Measurements from ENCODE around the gene EBLN1.
A peak's percentile ranks its signal among the peaks of the same experiment; 100 is the strongest.

EBLN1 gene

GRCh38 chr10:22251751-22252223 is 34.0 kb upstream of the EBLN1 start:
- H3K9me3 ChIP-seq (replicated peaks in 1 of 2; ENCODE audit: control insufficient read depth in 2 of 2, insufficient read depth in 1 of 2, low read depth in 1 of 2, low read length in 2 of 2) = peaks cover 0 to 7% of the 10 kb centered on the region in 2 donors
- whole genome bisulfite sequencing, 2 donors (ENCODE audit: extremely low coverage in 2 of 2, insufficient read length in 2 of 2, insufficient replicate concordance in 1 of 2) = no CpG with 5 or more reads among the region's 28 CpGs
- H2BK12ac ChIP-seq (ENCODE audit: low read length) = no peak overlapping the region
- no peak overlapping the region for H4K8ac ChIP-seq (ENCODE audit: low read depth, low read length)
- H2AFZ ChIP-seq (ENCODE audit: low read length) = peak overlapping the region; percentile 94
- no peak overlapping the region for H2AK5ac ChIP-seq (ENCODE audit: low read depth, low read length)
- no peaks in the 10 kb centered on the region for H3K36me3 ChIP-seq (replicated peaks in 1 of 2; ENCODE audit: control insufficient read depth in 2 of 2, insufficient read depth in 2 of 2, low read length in 2 of 2)
- H3K23ac ChIP-seq (ENCODE audit: low read depth, low read length, poor library complexity) = no peak overlapping the region
- peak; percentile 50 for DNase-seq (ENCODE audit: low spot score)
- H3K18ac ChIP-seq (ENCODE audit: low read length) = peak overlapping the region; percentile 23
- no peak overlapping the region for H2BK15ac ChIP-seq (ENCODE audit: low read length)
- peaks cover 12 to 63% (median 30%) of the 10 kb centered on the region in 3 experiments for H3K27me3 ChIP-seq (ENCODE audit: control insufficient read depth in 3 of 3, insufficient read depth in 3 of 3, low read depth in 1 of 3, low read length in 3 of 3)
- H4K91ac ChIP-seq (ENCODE audit: low read depth, low read length, poor library complexity) = no peak overlapping the region
- H3K9ac ChIP-seq (ENCODE audit: low read depth, low read length, poor library complexity) = no peak overlapping the region
- no peak overlapping the region for H2BK120ac ChIP-seq (ENCODE audit: low read depth, low read length)
- H3K79me1 ChIP-seq (ENCODE audit: low read depth, low read length) = no peaks in the 10 kb centered on the region
- no peak overlapping the region for H3K14ac ChIP-seq (ENCODE audit: low read length)
- H3K4me1 ChIP-seq (ENCODE audit: control insufficient read depth in 2 of 2, insufficient read depth in 1 of 2, low read depth in 1 of 2, low read length in 2 of 2) = no peaks in the 10 kb centered on the region
- no peak overlapping the region for H3K4ac ChIP-seq (ENCODE audit: low read length)
- H3K27ac ChIP-seq (replicated peaks; ENCODE audit: low read length) = no peak overlapping the region
- peak overlapping the region; percentile 56 to 81 for H3K4me3 ChIP-seq (ENCODE audit: low read length in 2 of 2)
- no peak overlapping the region for H2BK5ac ChIP-seq (ENCODE audit: low read length)
- peak overlapping the region; percentile 71 for H3K4me2 ChIP-seq (ENCODE audit: insufficient read depth, low read length, poor library complexity, severe bottlenecking)

- no peak overlapping the region for H2BK12ac ChIP-seq (ENCODE audit: low read length)
- H3K4ac ChIP-seq (ENCODE audit: low read length) = no peak overlapping the region
- H2AK5ac ChIP-seq (ENCODE audit: low read depth, low read length) = no peak overlapping the region
- H3K36me3 ChIP-seq (replicated peaks in 1 of 2; ENCODE audit: control insufficient read depth in 2 of 2, insufficient read depth in 2 of 2, low read length in 2 of 2) = no peaks in the 10 kb centered on the region
- H3K79me1 ChIP-seq (ENCODE audit: low read depth, low read length) = no peaks in the 10 kb centered on the region
- peak overlapping the region; percentile 71 for H3K4me2 ChIP-seq (ENCODE audit: insufficient read depth, low read length, poor library complexity, severe bottlenecking)
- peaks cover 0 to 7% of the 10 kb centered on the region in 2 donors for H3K9me3 ChIP-seq (replicated peaks in 1 of 2; ENCODE audit: control insufficient read depth in 2 of 2, insufficient read depth in 1 of 2, low read depth in 1 of 2, low read length in 2 of 2)
- no peak overlapping the region for H3K23ac ChIP-seq (ENCODE audit: low read depth, low read length, poor library complexity)
- H2AFZ ChIP-seq (ENCODE audit: low read length) = peak overlapping the region; percentile 94
- H3K27me3 ChIP-seq (ENCODE audit: control insufficient read depth in 3 of 3, insufficient read depth in 3 of 3, low read depth in 1 of 3, low read length in 3 of 3) = peaks cover 12 to 56% (median 30%) of the 10 kb centered on the region in 3 experiments
- H3K18ac ChIP-seq (ENCODE audit: low read length) = no peak overlapping the region
- H3K27ac ChIP-seq (replicated peaks; ENCODE audit: low read length) = no peak overlapping the region
- H3K4me3 ChIP-seq (ENCODE audit: low read length in 2 of 2) = peak overlapping the region; percentile 56 to 81
- no peak overlapping the region for H3K14ac ChIP-seq (ENCODE audit: low read length)
- no peaks in the 10 kb centered on the region for H3K4me1 ChIP-seq (ENCODE audit: control insufficient read depth in 2 of 2, insufficient read depth in 1 of 2, low read depth in 1 of 2, low read length in 2 of 2)
- H2BK15ac ChIP-seq (ENCODE audit: low read length) = no peak overlapping the region
- H4K91ac ChIP-seq (ENCODE audit: low read depth, low read length, poor library complexity) = no peak overlapping the region
- DNase-seq (ENCODE audit: low spot score) = no peak
- H2BK5ac ChIP-seq (ENCODE audit: low read length) = no peak overlapping the region
- no peak overlapping the region for H2BK120ac ChIP-seq (ENCODE audit: low read depth, low read length)
- H3K9ac ChIP-seq (ENCODE audit: low read depth, low read length, poor library complexity) = no peak overlapping the region
- 100% methylated on average over 1 of the region's 13 CpGs; no CpG with 5 or more reads in 1 of the 2 donors for WGBS, 2 donors (ENCODE audit: extremely low coverage in 2 of 2, insufficient read length in 2 of 2, insufficient replicate concordance in 1 of 2)
- H4K8ac ChIP-seq (ENCODE audit: low read depth, low read length) = no peak overlapping the region
Observed at GRCh38 chr10:22250897-22251660, 33.3 kb upstream of the EBLN1 start.

GRCh38 chr10:22247636-22248035 is 29.8 kb upstream of the EBLN1 start:
- Histone ChIP-seq H2BK120ac (ENCODE audit: low read depth, low read length) (no peak overlapping the region), H4K91ac (ENCODE audit: low read depth, low read length, poor library complexity) (no peak overlapping the region), H3K4ac (ENCODE audit: low read length) (no peak overlapping the region), H3K27ac (replicated peaks; ENCODE audit: low read length) (no peak overlapping the region), H3K4me1 (ENCODE audit: control insufficient read depth in 2 of 2, insufficient read depth in 1 of 2, low read depth in 1 of 2, low read length in 2 of 2) (peaks cover 0 to 2% of the 10 kb centered on the region in 2 donors), H2AFZ (ENCODE audit: low read length) (no peak overlapping the region), H3K9me3 (replicated peaks in 1 of 2; ENCODE audit: control insufficient read depth in 2 of 2, insufficient read depth in 1 of 2, low read depth in 1 of 2, low read length in 2 of 2) (no peaks in the 10 kb centered on the region), H3K79me1 (ENCODE audit: low read depth, low read length) (no peaks in the 10 kb centered on the region), H3K23ac (ENCODE audit: low read depth, low read length, poor library complexity) (no peak overlapping the region), H3K4me3 (ENCODE audit: low read length in 2 of 2) (no peak overlapping the region), H4K8ac (ENCODE audit: low read depth, low read length) (no peak overlapping the region), H2BK12ac (ENCODE audit: low read length) (no peak overlapping the region), H2BK15ac (ENCODE audit: low read length) (no peak overlapping the region), H3K27me3 (ENCODE audit: control insufficient read depth in 3 of 3, insufficient read depth in 3 of 3, low read depth in 1 of 3, low read length in 3 of 3) (peaks cover 3 to 23% (median 17%) of the 10 kb centered on the region in 3 experiments), H3K4me2 (ENCODE audit: insufficient read depth, low read length, poor library complexity, severe bottlenecking) (no peak overlapping the region), H3K18ac (ENCODE audit: low read length) (no peak overlapping the region), H3K36me3 (replicated peaks in 1 of 2; ENCODE audit: control insufficient read depth in 2 of 2, insufficient read depth in 2 of 2, low read length in 2 of 2) (no peaks in the 10 kb centered on the region), H3K14ac (ENCODE audit: low read length) (no peak overlapping the region), H3K9ac (ENCODE audit: low read depth, low read length, poor library complexity) (no peak overlapping the region), H2AK5ac (ENCODE audit: low read depth, low read length) (no peak overlapping the region), H2BK5ac (ENCODE audit: low read length) (no peak overlapping the region)
- no CpG with 5 or more reads among the region's 2 CpGs for WGBS, 2 donors (ENCODE audit: extremely low coverage in 2 of 2, insufficient read length in 2 of 2, insufficient replicate concordance in 1 of 2)
- DNase-seq (ENCODE audit: low spot score) = no peak

- no CpG with 5 or more reads among the region's 3 CpGs for WGBS, 2 donors (ENCODE audit: extremely low coverage in 2 of 2, insufficient read length in 2 of 2, insufficient replicate concordance in 1 of 2)
- no peak overlapping the region for H3K4ac ChIP-seq (ENCODE audit: low read length)
- H3K4me2 ChIP-seq (ENCODE audit: insufficient read depth, low read length, poor library complexity, severe bottlenecking) = no peak overlapping the region
- H3K27ac ChIP-seq (replicated peaks; ENCODE audit: low read length) = no peak overlapping the region
- DNase-seq (ENCODE audit: low spot score) = no peak
- H2AK5ac ChIP-seq (ENCODE audit: low read depth, low read length) = no peak overlapping the region
- H3K36me3 ChIP-seq (replicated peaks in 1 of 2; ENCODE audit: control insufficient read depth in 2 of 2, insufficient read depth in 2 of 2, low read length in 2 of 2) = no peaks in the 10 kb centered on the region
- no peak overlapping the region for H3K23ac ChIP-seq (ENCODE audit: low read depth, low read length, poor library complexity)
- H3K9me3 ChIP-seq (replicated peaks in 1 of 2; ENCODE audit: control insufficient read depth in 2 of 2, insufficient read depth in 1 of 2, low read depth in 1 of 2, low read length in 2 of 2) = no peaks in the 10 kb centered on the region
- H2BK15ac ChIP-seq (ENCODE audit: low read length) = no peak overlapping the region
- no peak overlapping the region for H2BK12ac ChIP-seq (ENCODE audit: low read length)
- H2BK120ac ChIP-seq (ENCODE audit: low read depth, low read length) = no peak overlapping the region
- H3K4me1 ChIP-seq (ENCODE audit: control insufficient read depth in 2 of 2, insufficient read depth in 1 of 2, low read depth in 1 of 2, low read length in 2 of 2) = peaks cover 0 to 2% of the 10 kb centered on the region in 2 donors
- no peak overlapping the region for H2BK5ac ChIP-seq (ENCODE audit: low read length)
- no peak overlapping the region for H3K14ac ChIP-seq (ENCODE audit: low read length)
- no peak overlapping the region for H3K4me3 ChIP-seq (ENCODE audit: low read length in 2 of 2)
- H4K8ac ChIP-seq (ENCODE audit: low read depth, low read length) = no peak overlapping the region
- no peak overlapping the region for H2AFZ ChIP-seq (ENCODE audit: low read length)
- no peak overlapping the region for H4K91ac ChIP-seq (ENCODE audit: low read depth, low read length, poor library complexity)
- H3K9ac ChIP-seq (ENCODE audit: low read depth, low read length, poor library complexity) = no peak overlapping the region
- H3K79me1 ChIP-seq (ENCODE audit: low read depth, low read length) = no peaks in the 10 kb centered on the region
- peaks cover 0 to 15% (median 9%) of the 10 kb centered on the region in 3 experiments for H3K27me3 ChIP-seq (ENCODE audit: control insufficient read depth in 3 of 3, insufficient read depth in 3 of 3, low read depth in 1 of 3, low read length in 3 of 3)
- no peak overlapping the region for H3K18ac ChIP-seq (ENCODE audit: low read length)
Observed at GRCh38 chr10:22246680-22247391, 29.0 kb upstream of the EBLN1 start.
